Gastroesophageal sphincter (tissue), 4 donors: ENCODE measurements around the gene PTPN5. TPM values are rescaled to one million over a fixed set of nuclear protein-coding genes. Genes with fewer than 3 reads are reported as not detected.
A peak's percentile ranks its signal among the peaks of the same experiment; 100 is the strongest.

Experiments used
- ATAC-seq: fragments of 150-250 bp; one replicate; pipeline ENCODE4 v1.9.1; 2016; ENCODE audit warnings: mild to moderate bottlenecking, moderate library complexity
- H3K27ac ChIP-seq, 4 donors: fragments of 200-600 bp; sonication (generic) in 3 of 4; 1 replicate in 3 of 4; 2 replicates in 1 of 4; pipeline ENCODE4 v1.5.1; 2016 to 2019
- H3K27me3 ChIP-seq: fragments of 200-600 bp; sonication (generic); one replicate; pipeline ENCODE4 v1.5.1; 2019
- H3K36me3 ChIP-seq, 2 donors: fragments of 200-600 bp; sonication (generic); one replicate each; pipeline ENCODE4 v1.5.1; 2019; ENCODE audit warnings: control low read depth in 1 of 2
- H3K4me1 ChIP-seq, 3 donors: fragments of 200-600 bp; sonication (generic); 1 replicate in 2 of 3; 2 replicates in 1 of 3; pipeline ENCODE4 v1.5.1; 2016 to 2019; ENCODE audit warnings: control low read depth in 2 of 3
- H3K4me3 ChIP-seq, 2 donors: fragments of 200-600 bp; sonication (generic); one replicate each; pipeline ENCODE4 v1.5.1; 2019; ENCODE audit warnings: mild to moderate bottlenecking in 1 of 2, moderate library complexity in 1 of 2
- H3K9me3 ChIP-seq, 3 donors: fragments of 200-600 bp; sonication (generic); one replicate each; pipeline ENCODE4 v1.5.1; 2017 to 2019; ENCODE audit warnings: control low read depth in 2 of 3
- CTCF ChIP-seq, 4 experiments: fragments of 200-600 bp in 2 of 4; fragments of 450-650 bp in 2 of 4; sonication (generic) in 1 of 4; IDR thresholded peaks; one replicate each; pipeline ENCODE4 v1.5.1; 2017 to 2019; ENCODE audit warnings: antibody characterized with exemption in 4 of 4, mild to moderate bottlenecking in 2 of 4, moderate library complexity in 2 of 4
- EP300 ChIP-seq: sonication (generic); formaldehyde crosslinking; IDR thresholded peaks from one replicate; pipeline ENCODE4 v1.6.1; 2017; ENCODE audit warnings: antibody characterized with exemption, mild to moderate bottlenecking
- POLR2A ChIP-seq, 2 donors: fragments of 450-650 bp; IDR thresholded peaks; one replicate each; pipeline ENCODE4 v1.6.1; 2017; ENCODE audit warnings: antibody characterized with exemption in 2 of 2, mild to moderate bottlenecking in 2 of 2, moderate library complexity in 1 of 2
- POLR2AphosphoS5 ChIP-seq: sonication (generic); formaldehyde crosslinking; IDR thresholded peaks from one replicate; pipeline ENCODE4 v1.6.1; 2017; ENCODE audit warnings: antibody characterized with exemption
- WGBS, 2 donors: methylation state at CpG; one replicate each; pipeline ENCODE4 v1.1.5; 2018; ENCODE audit warnings: low coverage in 1 of 2; 5-methylcytosine and 5-hydroxymethylcytosine counted together
- total RNA-seq, 4 donors: library from RNA; depleted of rRNA; stranded (reverse); fragments of >200 nt; gene quantifications; one replicate each; pipeline ENCODE4 v1.1.0, GENCODE V29; 2016

PTPN5 gene
- total RNA-seq, 4 donors from 2014 or later = 1.3 to 4.4 (median 3.8) TPM

DNA sequence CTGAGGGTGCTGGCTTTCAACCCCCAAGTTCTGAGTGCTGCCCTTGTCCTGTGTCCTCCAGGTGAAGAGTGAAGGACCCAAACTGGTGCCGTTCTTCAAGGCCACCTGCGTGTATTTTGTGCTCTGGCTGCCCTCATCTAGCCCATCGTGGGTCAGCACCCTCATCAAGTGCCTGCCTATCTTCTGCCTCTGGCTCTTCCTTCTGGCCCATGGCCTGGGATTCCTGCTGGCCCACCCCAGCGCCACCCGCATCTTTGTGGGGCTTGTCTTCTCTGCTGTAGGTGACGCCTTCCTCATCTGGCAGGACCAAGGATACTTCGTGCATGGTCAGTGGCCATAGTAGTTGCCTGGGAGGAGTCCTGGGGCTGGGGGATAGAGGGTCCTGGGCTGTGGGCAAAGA lies 90.7 kb downstream of the PTPN5 start:
- no peak overlapping the region for H3K27ac ChIP-seq
- TF ChIP-seq CTCF (IDR thresholded peaks at IDR 0.05) (no peak), EP300 (no peak), POLR2A (IDR thresholded peaks at IDR 0.05) (no peak), POLR2AphosphoS5 (no peak)
- no peaks in the 10 kb centered on the region for H3K9me3 ChIP-seq
- peaks cover 0 to 24% of the 10 kb centered on the region in 2 donors for H3K36me3 ChIP-seq
- 92% methylated on average over 6 of the region's 7 CpGs; no CpG with 5 or more reads in 1 of the 2 donors for WGBS, 2 donors
- H3K27me3 ChIP-seq = no peaks in the 10 kb centered on the region
- H3K4me1 ChIP-seq = peaks cover 0 to 39% (median 6%) of the 10 kb centered on the region in 3 donors
- ATAC-seq = no peak
- H3K4me3 ChIP-seq = no peak overlapping the region

GRCh38 chr11:18700375-18700774 lies 91.2 kb downstream of the PTPN5 start:
- Histone ChIP-seq H3K9me3 (no peaks in the 10 kb centered on the region), H3K27me3 (no peaks in the 10 kb centered on the region), H3K4me3 (no peak overlapping the region), H3K36me3 (peaks cover 0 to 24% of the 10 kb centered on the region in 2 donors), H3K4me1 (peaks cover 0 to 34% (median 3%) of the 10 kb centered on the region in 3 donors), H3K27ac (no peak overlapping the region)
- WGBS, 2 donors = no CpG with 5 or more reads among the region's 1 CpG
- TF ChIP-seq POLR2A (IDR thresholded peaks at IDR 0.05) (no peak), POLR2AphosphoS5 (no peak), EP300 (no peak), CTCF (IDR thresholded peaks at IDR 0.05) (no peak)
- no peak for ATAC-seq

DNA sequence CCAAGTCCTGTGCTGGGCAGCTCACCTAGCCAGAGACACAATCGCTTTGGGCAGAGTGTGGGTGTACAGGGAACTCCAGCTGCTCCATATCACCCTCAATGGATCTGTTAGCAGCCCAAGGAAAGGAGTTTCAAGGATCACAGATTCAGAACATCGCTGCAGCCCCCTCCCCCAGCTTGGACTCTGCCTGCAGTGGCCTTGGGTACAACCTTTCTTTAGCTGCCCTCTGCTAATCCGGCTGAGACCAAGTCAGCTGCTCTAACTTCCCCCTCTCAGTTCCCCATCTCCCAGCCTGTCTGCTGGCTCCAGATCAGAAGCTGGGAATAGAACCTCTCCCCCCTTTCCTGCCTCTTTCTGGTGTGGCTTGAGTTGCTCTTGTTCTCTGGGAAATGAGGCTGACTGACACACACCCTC lies 91.7 kb downstream of the PTPN5 start:
- Histone ChIP-seq H3K9me3 (no peaks in the 10 kb centered on the region), H3K27me3 (no peaks in the 10 kb centered on the region), H3K4me3 (peak overlapping the region in 1 of 2 donors; percentile 98), H3K36me3 (peaks cover 0 to 24% of the 10 kb centered on the region in 2 donors), H3K4me1 (peaks cover 0 to 29% (median 0%) of the 10 kb centered on the region in 3 donors), H3K27ac (peak overlapping the region in 2 of 4 donors; percentile 81 to 90)
- TF ChIP-seq CTCF (IDR thresholded peaks at IDR 0.05) (no peak), POLR2A (IDR thresholded peaks at IDR 0.05) (no peak), EP300 (no peak), POLR2AphosphoS5 (no peak)
- WGBS, 2 donors = 50% methylated on average over 2 of the region's 3 CpGs; no CpG with 5 or more reads in 1 of the 2 donors
- ATAC-seq = no peak

GRCh38 chr11:18699269-18699596 lies 92.4 kb downstream of the PTPN5 start:
- Histone ChIP-seq H3K27ac (peak overlapping the region in 3 of 4 donors; percentile 81 to 90 (median 86)), H3K9me3 (no peaks in the 10 kb centered on the region), H3K27me3 (no peaks in the 10 kb centered on the region), H3K36me3 (peaks cover 0 to 24% of the 10 kb centered on the region in 2 donors), H3K4me1 (peaks cover 0 to 23% (median 0%) of the 10 kb centered on the region in 3 donors), H3K4me3 (peak overlapping the region; percentile 48 to 98)
- WGBS, 2 donors = 6 to 12% methylated on average over 7 to 8 of the region's 9 CpGs
- no peak for ATAC-seq
- no peak for TF ChIP-seq POLR2AphosphoS5
- TF ChIP-seq CTCF (IDR thresholded peaks at IDR 0.05) = no peak
- TF ChIP-seq POLR2A (IDR thresholded peaks at IDR 0.05) = no peak
- TF ChIP-seq EP300 = no peak
